GM12878 (cell line): ENCODE measurements around the gene KCNAB2. TPM values are rescaled to one million over a fixed set of nuclear protein-coding genes. Genes with fewer than 3 reads are reported as not detected.

Source experiments
- CBX3 ChIP-seq: fragments of 200-600 bp; sonication (generic); IDR thresholded peaks from 2 replicates; pipeline ENCODE4 v1.6.1; 2016; ENCODE audit warnings: low read depth, borderline replicate concordance
- CHD2 ChIP-seq: IDR thresholded peaks from 2 replicates; pipeline ENCODE4 v1.6.1; 2011; ENCODE audit warnings: low read depth, low read length, improper control_type of control experiment, borderline replicate concordance
- EED ChIP-seq: sonication (generic); IDR thresholded peaks from 2 replicates; pipeline ENCODE4 v1.6.1; 2016; ENCODE audit warnings: antibody characterized with exemption, low read depth
- JUND ChIP-seq: IDR thresholded peaks from 2 replicates; pipeline ENCODE4 v1.6.1; 2012; ENCODE audit warnings: low read depth, mild to moderate bottlenecking, low read length, improper control_type of control experiment, moderate library complexity
- MTA2 ChIP-seq: fragments of 450-650 bp; IDR thresholded peaks from 2 replicates; pipeline ENCODE4 v1.6.1; 2016; ENCODE audit warnings: low read depth, mild to moderate bottlenecking, moderate library complexity
- NR2C1 ChIP-seq: fragments of 450-650 bp; IDR thresholded peaks from 2 replicates; pipeline ENCODE4 v1.6.1; 2017; ENCODE audit warnings: antibody characterized with exemption, mild to moderate bottlenecking, moderate library complexity
- RB1 ChIP-seq: fragments of 450-650 bp; formaldehyde crosslinking; IDR thresholded peaks from 2 replicates; pipeline ENCODE4 v1.6.1; 2017; ENCODE audit warnings: mild to moderate bottlenecking, borderline replicate concordance
- SKIL ChIP-seq: fragments of 450-650 bp; IDR thresholded peaks from 2 replicates; pipeline ENCODE4 v1.6.1; 2017; ENCODE audit warnings: mild to moderate bottlenecking, low read depth, inconsistent platforms; ENCODE audit not compliant: poor library complexity, severe bottlenecking
- SUPT20H ChIP-seq: IDR thresholded peaks from 2 replicates; pipeline ENCODE4 v1.6.1; 2011; ENCODE audit warnings: low read depth, mild to moderate bottlenecking, low read length, moderate library complexity, borderline replicate concordance; ENCODE audit not compliant: control insufficient read depth
- YY1 ChIP-seq: IDR thresholded peaks from 2 replicates; pipeline ENCODE4 v1.6.1; 2011; ENCODE audit warnings: low read depth, mild to moderate bottlenecking, low read length
- polyA plus RNA-seq, 11 experiments: library from polyadenylated mRNA; depleted of rRNA in 4 of 11; unstranded in 6 of 11; stranded (reverse) in 5 of 11; fragments of >200 nt; fragmentation: Nextera tagmentation in 4 of 11; fragmentation: Illumina TruSeq in 1 of 11; extraction: Ambion mirVana in 4 of 11; extraction: Trizol in 1 of 11; gene quantifications; 1 replicate in 1 of 11; 2 replicates in 10 of 11; pipeline versions ENCODE4 v1.2.1 to v1.2.3, GENCODE V29; 2011 to 2016; ENCODE audit warnings: inconsistent platforms in 2 of 11, missing spikeins in 2 of 11, low read depth in 1 of 11
- total RNA-seq, 4 experiments: library from RNA; depleted of rRNA in 3 of 4; stranded (reverse); fragments of >200 nt in 3 of 4; fragmentation: Illumina TruSeq in 1 of 4; extraction: Trizol in 1 of 4; gene quantifications; 2 replicates each; pipeline versions ENCODE4 v1.2.1 to v1.2.3, GENCODE V29; 2013 to 2021
- TF ChIP-seq, protein P1 (sequence below): fragments of 450-650 bp; conservative IDR thresholded peaks from 2 replicates; pipeline ENCODE4 v1.6.1; 2017; ENCODE audit warnings: mild to moderate bottlenecking, moderate library complexity
- TF ChIP-seq, protein P2 (sequence below): IDR thresholded peaks from 2 replicates; pipeline ENCODE4 v1.6.1; 2012; ENCODE audit warnings: low read length, inconsistent platforms

The KCNAB2 gene
- total and polyA plus RNA-seq, 10 of the 15 experiments (the other 5 are each of a cell fraction or from before 2014, with no cell fraction given) = 2.9 to 123 (median 62.4) TPM

DNA sequence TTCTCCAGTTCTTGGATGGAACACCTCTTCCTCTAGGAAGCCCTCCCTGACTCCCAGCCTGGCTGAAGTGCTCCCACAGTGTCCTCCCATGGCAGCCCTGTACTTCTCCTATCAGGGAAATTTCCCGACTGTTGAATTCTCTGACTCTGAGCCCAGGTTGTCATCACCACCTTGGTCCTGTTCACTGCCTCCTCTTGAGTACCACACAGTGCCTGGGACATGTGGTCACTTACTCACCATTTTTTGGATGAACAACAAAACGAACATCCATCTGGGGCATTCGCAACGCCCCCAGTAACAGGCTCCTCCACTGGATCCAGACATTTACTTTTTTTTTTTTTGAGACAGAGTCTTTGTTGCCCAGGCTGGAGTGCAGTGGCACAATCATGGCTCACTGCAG, 97.0 kb downstream of the KCNAB2 start (continued):
- no peak for TF ChIP-seq SKIL
- no peak for TF ChIP-seq SUPT20H
- no peak for TF ChIP-seq EED
- TF ChIP-seq CHD2 = no peak
- TF ChIP-seq JUND = no peak
- TF ChIP-seq CBX3 = no peak
- TF ChIP-seq, protein P1, sequence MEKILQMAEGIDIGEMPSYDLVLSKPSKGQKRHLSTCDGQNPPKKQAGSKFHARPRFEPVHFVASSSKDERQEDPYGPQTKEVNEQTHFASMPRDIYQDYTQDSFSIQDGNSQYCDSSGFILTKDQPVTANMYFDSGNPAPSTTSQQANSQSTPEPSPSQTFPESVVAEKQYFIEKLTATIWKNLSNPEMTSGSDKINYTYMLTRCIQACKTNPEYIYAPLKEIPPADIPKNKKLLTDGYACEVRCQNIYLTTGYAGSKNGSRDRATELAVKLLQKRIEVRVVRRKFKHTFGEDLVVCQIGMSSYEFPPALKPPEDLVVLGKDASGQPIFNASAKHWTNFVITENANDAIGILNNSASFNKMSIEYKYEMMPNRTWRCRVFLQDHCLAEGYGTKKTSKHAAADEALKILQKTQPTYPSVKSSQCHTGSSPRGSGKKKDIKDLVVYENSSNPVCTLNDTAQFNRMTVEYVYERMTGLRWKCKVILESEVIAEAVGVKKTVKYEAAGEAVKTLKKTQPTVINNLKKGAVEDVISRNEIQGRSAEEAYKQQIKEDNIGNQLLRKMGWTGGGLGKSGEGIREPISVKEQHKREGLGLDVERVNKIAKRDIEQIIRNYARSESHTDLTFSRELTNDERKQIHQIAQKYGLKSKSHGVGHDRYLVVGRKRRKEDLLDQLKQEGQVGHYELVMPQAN = no peak
- no peak for TF ChIP-seq MTA2
- TF ChIP-seq, protein P2, sequence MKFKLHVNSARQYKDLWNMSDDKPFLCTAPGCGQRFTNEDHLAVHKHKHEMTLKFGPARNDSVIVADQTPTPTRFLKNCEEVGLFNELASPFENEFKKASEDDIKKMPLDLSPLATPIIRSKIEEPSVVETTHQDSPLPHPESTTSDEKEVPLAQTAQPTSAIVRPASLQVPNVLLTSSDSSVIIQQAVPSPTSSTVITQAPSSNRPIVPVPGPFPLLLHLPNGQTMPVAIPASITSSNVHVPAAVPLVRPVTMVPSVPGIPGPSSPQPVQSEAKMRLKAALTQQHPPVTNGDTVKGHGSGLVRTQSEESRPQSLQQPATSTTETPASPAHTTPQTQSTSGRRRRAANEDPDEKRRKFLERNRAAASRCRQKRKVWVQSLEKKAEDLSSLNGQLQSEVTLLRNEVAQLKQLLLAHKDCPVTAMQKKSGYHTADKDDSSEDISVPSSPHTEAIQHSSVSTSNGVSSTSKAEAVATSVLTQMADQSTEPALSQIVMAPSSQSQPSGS = no peak
- TF ChIP-seq NR2C1 = no peak
- no peak for TF ChIP-seq RB1
- TF ChIP-seq YY1 = no peak
- TF ChIP-seq, all 136 proteins: peak for 0
